A673 (cell line): Measurements from ENCODE around the gene CCBE1. TPM values are rescaled to one million over a fixed set of nuclear protein-coding genes. Genes with fewer than 3 reads are reported as not detected.

Experiments
- BruUV-seq: library from RNA; stranded (reverse); fragments of 400-500 nt; replicated peaks from 2 replicates; lab custom pipeline; 2021; lab: Mats Ljungman, UMichigan
- CTCF ChIA-PET: fragments of 300-600 bp; sonication (Branson Sonifier 250); formaldehyde crosslinking; loops from one replicate; lab custom pipeline; 2022; ENCODE audit warnings: antibody characterized with exemption; lab: Charles Lee
- POLR2A ChIA-PET: fragments of 300-600 bp; sonication (Branson Sonifier 250); formaldehyde crosslinking; loops from one replicate; lab custom pipeline; 2022; ENCODE audit warnings: antibody characterized with exemption; ENCODE audit not compliant: low non-redundant PET; lab: Charles Lee
- DNase-seq: peaks from one replicate; pipeline ENCODE4 v3.0.0-alpha.2; 2015; ENCODE audit warnings: low spot score
- H3K27ac ChIP-seq: fragments of 200-600 bp; sonication (generic); 2 replicates; pipeline ENCODE4 v1.5.1; 2016; ENCODE audit warnings: mixed run types, low read depth, mild to moderate bottlenecking, mixed read lengths, antibody characterized with exemption, low read length; ENCODE audit not compliant: poor library complexity, severe bottlenecking
- H3K27me3 ChIP-seq: fragments of 200-600 bp; sonication (generic); replicated peaks from 2 replicates; pipeline ENCODE4 v1.6.1; 2017; ENCODE audit warnings: mixed run types, low read depth, mild to moderate bottlenecking, mixed read lengths, antibody characterized with exemption, low read length; ENCODE audit not compliant: insufficient read depth, poor library complexity
- H3K36me3 ChIP-seq: fragments of 200-600 bp; sonication (generic); 2 replicates; pipeline ENCODE4 v1.6.1; 2016; ENCODE audit warnings: mixed run types, mild to moderate bottlenecking, mixed read lengths, antibody characterized with exemption, low read length; ENCODE audit not compliant: insufficient read depth, poor library complexity, severe bottlenecking
- H3K4me1 ChIP-seq: fragments of 200-600 bp; sonication (generic); 2 replicates; pipeline ENCODE4 v1.6.1; 2017; ENCODE audit warnings: mixed run types, mild to moderate bottlenecking, mixed read lengths, antibody characterized with exemption, low read length; ENCODE audit not compliant: insufficient read depth, poor library complexity, severe bottlenecking
- H3K4me3 ChIP-seq: fragments of 200-600 bp; sonication (generic); 2 replicates; pipeline ENCODE4 v1.5.1; 2016; ENCODE audit warnings: low read depth, mixed run types, mild to moderate bottlenecking, mixed read lengths, low read length; ENCODE audit not compliant: poor library complexity, severe bottlenecking
- H3K9me3 ChIP-seq: fragments of 200-600 bp; sonication (generic); 2 replicates; pipeline ENCODE4 v1.6.1; 2016; ENCODE audit warnings: mixed run types, low read depth, mild to moderate bottlenecking, mixed read lengths, antibody characterized with exemption, low read length; ENCODE audit not compliant: poor library complexity, severe bottlenecking
- CTCF ChIP-seq: fragments of 300-800, 200-600 bp; sonication (generic); conservative IDR thresholded peaks from 2 replicates; pipeline ENCODE4 v1.5.1; 2017; ENCODE audit warnings: low read depth, mild to moderate bottlenecking, antibody characterized with exemption, low read length, moderate library complexity, mixed read lengths
- EZH2 ChIP-seq: fragments of 200-600 bp; sonication (generic); IDR thresholded peaks from 2 replicates; pipeline ENCODE4 v1.6.1; 2017; ENCODE audit warnings: borderline replicate concordance, low read depth, mild to moderate bottlenecking, mixed read lengths, antibody characterized with exemption, low read length; ENCODE audit not compliant: poor library complexity, severe bottlenecking
- intact Hi-C: fragments of 100-400 bp; cut with micrococcal nuclease; formaldehyde crosslinking; loops from one replicate; pipeline ENCODE4 v1.10.0; 2022; ENCODE audit not compliant: unreplicated experiment
- total RNA-seq: library from RNA; stranded (reverse); gene quantifications from 2 replicates; pipeline ENCODE4 v1.2.3, GENCODE V29; 2021

CCBE1 gene
- total RNA-seq, 1 experiment from 2014 or later: not detected

GRCh38 chr18:59437851-59438569 lies 259.2 kb downstream of the CCBE1 start:
- intact Hi-C loops: no loop called here
- no TSS peak for BruUV-seq
- ChIA-PET CTCF (no interaction called here), POLR2A (no interaction called here)
- no peaks in the 10 kb centered on the region for H3K27me3 ChIP-seq
- DNase-seq: no peak
- no peak overlapping the region for H3K27ac ChIP-seq
- H3K9me3 ChIP-seq: no peaks in the 10 kb centered on the region
- no peak overlapping the region for H3K4me3 ChIP-seq
- H3K36me3 ChIP-seq: no peaks in the 10 kb centered on the region
- no peaks in the 10 kb centered on the region for H3K4me1 ChIP-seq
- TF ChIP-seq CTCF: no peak
- TF ChIP-seq EZH2: no peak

- no TSS peak for BruUV-seq
- Histone ChIP-seq H3K36me3 (no peaks in the 10 kb centered on the region), H3K9me3 (no peaks in the 10 kb centered on the region), H3K4me1 (no peaks in the 10 kb centered on the region), H3K27me3 (no peaks in the 10 kb centered on the region), H3K27ac (no peak overlapping the region), H3K4me3 (no peak overlapping the region)
- ChIA-PET CTCF (no interaction called here), POLR2A (interaction anchor here (0.8 kb wide), 1 partner anchor 633 kb away, joined by 4 read pairs; no protein-coding TSS in a partner anchor)
- no peak for DNase-seq
- intact Hi-C loops: no loop called here
- no peak for TF ChIP-seq CTCF
- no peak for TF ChIP-seq EZH2
Measured at GRCh38 chr18:59432803-59433597, 264.2 kb downstream of the CCBE1 start.

GRCh38 chr18:59431131-59431530 lies 266.1 kb downstream of the CCBE1 start:
- intact Hi-C loops: no loop called here
- no peak for DNase-seq
- Histone ChIP-seq H3K36me3 (no peaks in the 10 kb centered on the region), H3K4me3 (no peak overlapping the region), H3K27ac (no peak overlapping the region), H3K4me1 (no peaks in the 10 kb centered on the region), H3K9me3 (no peaks in the 10 kb centered on the region), H3K27me3 (no peaks in the 10 kb centered on the region)
- no TSS peak for BruUV-seq
- ChIA-PET POLR2A (interaction anchor here (0.6 kb wide), 1 partner anchor 42 kb away, joined by 3 read pairs; no protein-coding TSS in a partner anchor), CTCF (no interaction called here)
- TF ChIP-seq EZH2 (no peak), CTCF (no peak)
